NCI-H1436 (cell line): ENCODE measurements around the gene CELF4.

ENCODE experiments used
- DNase-seq: peaks from one replicate; lab custom pipeline; 2025; lab: John Stamatoyannopoulos, UW

CELF4 gene

DNA sequence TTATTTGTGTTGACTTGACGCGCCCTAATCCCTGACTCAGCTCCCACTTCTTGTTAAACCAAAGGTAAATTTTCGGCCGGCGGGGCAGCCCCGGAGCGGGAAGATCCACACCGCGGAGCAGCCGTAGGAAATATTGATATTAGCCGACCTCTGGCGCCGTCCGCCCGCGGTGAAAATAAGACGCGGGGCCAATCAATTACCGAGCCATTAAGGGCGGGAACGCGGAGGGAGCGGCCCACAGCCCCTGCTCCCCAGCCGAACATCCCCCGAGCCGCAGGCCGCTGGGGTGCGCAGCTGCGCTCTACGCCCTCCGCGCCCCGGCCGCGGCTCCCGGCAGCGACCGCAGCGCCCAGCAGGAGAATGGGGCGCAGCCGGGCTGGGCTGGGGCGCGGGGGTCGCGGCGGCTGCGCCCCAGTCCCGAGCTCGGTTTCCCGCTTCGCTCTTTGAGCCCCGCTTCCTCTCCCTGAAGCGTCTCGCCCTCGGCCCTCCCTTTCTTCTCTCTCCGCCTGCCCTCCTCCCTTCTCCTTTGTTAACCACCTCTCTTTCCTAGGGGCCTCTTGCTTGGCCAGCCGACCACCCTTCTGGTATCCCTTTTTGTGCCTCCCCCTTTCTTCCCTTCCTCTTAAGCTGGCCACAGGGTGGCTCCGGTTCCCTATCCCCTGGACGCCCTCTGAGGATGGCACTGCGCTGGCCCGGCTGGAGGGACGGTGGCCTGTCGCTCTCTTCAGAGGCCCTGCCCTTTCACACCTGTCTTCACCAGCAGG is 40.9 kb downstream of the CELF4 start:
- DNase-seq, result no peak

DNA sequence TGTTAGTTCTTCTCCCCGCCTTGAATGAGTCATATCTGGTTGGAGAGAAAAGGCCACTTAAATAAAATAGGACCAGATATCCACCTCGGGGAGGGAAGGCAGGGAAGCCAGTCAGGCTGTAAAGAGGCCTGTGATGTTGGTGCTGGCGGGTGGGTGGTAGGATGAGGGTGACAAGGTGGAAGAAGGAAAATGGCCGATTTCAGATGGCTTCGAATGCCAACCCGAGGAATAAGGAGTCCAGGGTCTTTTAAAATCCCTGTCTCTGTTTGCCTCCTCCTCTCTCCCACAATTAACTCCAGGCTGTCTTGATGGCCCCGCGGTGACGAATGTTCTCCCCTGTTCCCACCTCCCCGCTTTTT is 41.5 kb downstream of the CELF4 start:
- DNase-seq, result no peak

DNA sequence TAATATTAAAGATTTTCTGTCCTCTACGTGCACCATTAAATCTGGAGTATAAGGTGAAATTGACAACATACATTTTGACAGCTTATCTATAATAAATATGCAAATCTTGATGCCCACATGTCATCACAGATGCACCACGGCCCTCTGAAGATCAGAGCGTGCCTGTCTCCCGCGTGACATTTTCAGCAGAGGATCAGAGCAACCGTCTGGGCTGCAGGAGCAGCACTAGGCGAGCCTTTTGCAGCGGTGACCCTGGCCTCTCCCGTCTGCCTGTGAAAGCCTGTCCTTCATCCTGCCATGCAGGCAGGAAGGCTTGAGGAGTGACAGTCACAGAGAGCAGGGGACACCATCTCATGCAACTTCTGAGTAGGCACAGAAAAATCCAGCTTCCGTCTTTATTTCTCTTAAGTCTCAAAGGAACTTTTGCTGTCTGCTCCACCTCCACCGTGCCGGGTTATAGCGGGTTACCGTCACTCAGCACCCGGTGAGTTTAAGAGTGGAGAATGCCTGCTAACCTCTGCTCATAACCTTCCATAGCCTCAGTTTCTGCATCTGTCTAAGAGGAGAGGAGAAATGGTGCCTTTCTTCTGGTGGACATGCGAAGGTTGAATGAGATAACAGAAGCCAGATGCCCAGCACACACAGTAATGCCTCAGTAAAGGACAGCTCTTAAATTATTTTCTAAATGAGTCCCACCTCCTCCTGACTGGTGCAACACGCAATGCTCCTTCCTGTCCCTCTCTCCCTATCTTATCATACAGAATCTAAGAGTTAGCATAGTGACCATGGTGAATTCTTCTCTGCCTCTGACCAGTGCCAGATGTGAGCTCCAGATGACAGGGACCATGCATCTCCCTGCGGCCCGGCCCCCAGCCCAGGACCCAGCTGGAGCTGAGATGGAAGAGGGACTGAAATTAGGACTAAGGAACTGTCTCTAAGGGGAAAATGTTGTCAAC is 43.8 kb downstream of the CELF4 start:
- DNase-seq, result no peak

DNA sequence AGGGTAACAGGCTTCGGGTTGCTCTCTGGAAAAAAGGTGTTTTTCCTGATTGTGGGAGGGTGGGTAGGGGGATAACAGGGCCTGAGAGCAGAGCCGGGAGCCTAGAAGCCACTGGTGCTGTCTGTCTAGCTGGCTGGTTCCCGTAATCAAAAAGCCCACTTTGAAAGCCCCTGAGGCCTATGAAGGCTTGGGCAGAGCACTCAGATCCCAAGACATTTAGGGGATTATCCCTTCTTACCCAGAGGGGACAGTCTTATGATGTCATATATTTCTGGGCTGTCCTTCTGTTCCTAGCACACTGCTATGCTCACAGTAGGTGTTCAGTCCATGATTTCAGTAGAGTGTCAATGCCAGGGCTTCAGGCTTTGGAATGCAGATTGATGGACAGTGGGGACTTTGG is 45.1 kb downstream of the CELF4 start:
- no peak for DNase-seq

DNA sequence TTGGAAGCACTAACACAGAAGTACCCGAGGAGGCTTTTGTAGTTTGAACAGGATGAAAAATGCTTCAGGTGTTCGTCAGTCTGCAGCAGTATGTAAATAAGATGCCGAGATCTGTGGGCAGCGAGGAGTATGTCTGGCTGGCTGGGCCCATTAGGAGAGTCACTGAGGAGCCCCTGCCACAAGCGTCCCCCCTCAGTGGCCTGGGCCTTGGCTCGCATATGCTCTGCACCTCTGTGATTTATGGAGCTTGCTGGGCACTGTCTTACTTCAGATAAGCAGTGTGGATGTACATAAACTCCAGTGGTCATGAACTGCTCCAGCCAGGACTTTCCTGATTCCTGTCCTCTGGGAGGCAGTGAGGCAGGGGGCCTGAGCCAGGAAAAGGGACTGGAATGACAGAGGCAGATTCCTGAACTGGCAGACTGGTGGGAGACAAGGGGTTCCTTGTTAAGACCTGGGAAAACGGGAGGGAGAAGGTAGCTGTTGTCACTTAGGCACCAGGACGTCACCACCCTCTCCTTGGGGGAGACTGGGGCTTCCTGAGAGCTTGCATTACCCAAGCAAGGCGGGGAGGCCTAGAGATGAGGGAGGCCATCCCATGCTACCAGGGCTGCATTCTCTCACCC is 46.0 kb downstream of the CELF4 start:
- DNase-seq, result no peak

DNA sequence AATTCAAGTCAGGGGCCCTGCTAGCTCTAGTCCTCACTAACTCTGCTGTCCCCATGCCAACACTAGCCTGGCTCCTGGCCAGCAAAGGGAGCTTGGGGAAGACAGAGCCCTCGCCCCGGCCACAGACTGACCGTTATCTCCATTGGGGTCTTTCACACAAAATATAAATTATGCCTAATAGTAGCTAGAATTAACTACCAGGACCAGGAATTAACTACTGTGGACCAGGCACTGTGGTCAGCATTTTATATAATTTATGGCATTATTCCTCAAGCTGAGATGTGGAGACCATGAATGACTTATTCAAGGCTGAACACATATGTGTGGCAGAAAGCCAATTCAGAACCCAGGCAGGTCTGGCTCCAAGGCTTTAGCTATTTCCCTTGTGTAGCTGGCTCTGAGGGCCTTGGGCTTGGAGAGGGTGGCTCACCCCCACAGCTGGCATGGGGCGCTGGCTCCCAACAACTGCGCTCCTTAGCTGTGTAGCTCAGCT is 49.2 kb downstream of the CELF4 start:
- no peak for DNase-seq

DNA sequence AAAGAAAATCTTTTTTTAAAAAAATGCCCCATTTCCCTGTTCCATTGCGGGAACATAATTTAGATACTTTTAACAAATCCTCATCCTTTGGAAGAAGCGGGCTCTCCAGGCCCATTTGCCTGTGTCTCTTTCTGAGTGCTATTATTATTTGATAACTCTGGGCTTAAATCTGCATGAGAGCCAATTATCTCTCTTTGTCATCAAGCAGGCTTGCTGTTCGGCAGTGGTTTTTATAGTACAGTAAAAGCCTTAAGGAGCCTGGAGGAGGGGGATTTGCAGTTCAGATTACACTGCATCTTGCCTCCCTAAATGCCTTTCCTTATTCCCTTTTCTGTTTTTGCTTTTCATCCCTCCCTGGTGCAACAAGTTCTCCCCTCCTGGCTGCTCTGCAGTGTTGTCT is 50.6 kb downstream of the CELF4 start:
- peak; percentile 65 for DNase-seq

DNA sequence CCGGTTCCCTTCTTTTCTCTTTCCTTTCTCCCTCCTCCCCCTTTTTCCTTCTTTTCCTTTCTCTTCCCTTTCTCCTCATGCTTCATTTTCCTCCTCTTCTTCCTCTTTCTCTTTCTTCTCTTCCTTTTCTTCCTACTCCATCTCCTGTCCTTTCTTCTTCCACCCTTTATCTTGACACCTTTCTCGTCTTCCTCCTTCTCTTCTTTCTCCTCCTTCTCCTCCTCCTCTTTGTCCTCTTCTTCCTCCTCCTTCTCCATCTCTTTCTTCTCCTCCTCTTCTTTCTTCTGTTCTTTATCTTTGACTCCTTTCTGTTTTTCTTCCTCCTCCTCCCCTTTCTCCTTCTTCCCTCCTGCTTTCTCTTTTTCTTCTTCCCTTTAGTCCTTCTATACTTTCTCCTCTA is 53.2 kb downstream of the CELF4 start:
- no peak for DNase-seq

DNA sequence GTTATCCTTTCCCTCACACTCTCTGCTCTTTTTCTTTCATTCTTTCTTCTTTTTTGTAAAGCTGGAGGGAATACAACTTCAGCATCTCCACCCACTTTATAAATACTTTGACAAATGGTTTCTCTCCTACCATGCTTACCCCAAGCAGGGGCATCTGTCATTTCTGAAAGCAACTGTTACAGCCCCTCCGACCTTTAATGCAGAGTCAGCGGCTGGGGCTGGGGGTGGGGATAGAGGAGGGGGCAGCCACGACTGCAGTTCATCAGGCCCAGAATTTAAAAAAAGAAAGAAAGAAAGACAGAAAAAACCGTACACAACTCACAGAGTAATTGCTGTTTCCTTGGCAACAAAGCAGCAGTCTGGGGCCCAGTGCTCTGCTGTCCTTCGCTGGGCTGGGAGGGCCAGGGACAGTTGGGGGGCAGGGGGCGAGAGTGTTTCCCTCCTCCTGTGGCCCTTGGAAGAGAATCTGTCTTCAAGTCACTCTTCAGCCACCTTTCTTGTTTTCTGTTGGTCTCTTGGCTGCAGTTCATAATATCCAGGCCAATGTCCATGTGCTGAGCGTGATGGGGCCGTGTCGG is 53.8 kb downstream of the CELF4 start:
- DNase-seq, result no peak

DNA sequence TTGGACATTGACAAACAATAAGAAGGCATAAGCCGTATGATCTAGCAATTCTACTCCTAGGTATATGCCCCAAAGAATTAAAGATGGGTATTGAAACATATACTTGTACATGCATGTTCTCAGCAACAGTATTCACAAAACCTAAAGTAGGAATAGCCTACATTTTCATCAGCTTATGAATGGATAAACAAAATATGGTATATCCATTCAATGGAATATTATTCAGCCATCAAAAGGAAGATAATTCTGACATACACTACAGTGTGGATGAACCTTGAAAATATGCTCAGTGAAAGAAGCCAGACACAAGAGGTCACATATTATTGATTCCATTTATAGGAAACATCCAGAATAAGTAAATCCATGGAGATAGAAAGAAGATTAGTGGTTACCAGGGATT is 56.0 kb downstream of the CELF4 start:
- no peak for DNase-seq

DNA sequence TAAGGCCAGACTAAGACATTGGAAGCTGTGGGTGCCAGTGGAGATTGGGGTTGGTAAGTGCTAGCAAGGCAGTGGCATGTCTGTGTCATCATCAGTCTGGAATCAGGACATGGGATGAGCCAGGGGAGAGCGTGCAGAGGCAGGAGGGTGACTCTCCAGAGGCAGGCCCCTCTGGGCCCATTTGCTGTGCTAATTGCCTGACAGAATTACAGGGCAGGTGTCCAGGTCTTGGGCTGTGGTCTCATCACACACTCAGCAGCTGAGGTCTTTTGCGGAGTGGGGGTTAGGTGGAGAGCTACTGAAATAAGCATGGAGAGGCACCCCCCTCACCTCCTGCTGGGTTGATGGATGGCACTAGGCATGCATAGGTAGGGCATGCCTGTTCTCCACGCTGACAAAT is 57.4 kb downstream of the CELF4 start:
- DNase-seq, result peak; percentile 40

DNA sequence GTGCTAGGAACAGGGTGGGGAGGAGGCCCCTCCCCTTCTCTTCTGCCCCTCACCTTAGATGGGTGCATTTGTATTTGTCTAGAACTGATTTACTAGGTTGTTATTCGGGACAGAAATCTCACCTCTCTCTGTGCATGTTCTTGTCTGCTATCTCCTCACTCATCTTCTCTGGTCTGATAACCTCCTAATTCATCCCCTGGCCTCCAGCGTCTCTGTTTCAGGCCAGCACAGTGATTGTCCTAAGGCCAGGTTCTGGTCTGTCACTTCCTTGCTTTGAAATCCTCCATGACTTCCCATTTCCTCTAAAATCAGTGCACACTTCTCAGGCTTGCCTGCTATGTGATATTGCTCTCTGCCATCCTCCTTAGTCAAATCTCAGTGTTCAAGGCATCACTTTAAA is 58.4 kb downstream of the CELF4 start:
- DNase-seq, result no peak

DNA sequence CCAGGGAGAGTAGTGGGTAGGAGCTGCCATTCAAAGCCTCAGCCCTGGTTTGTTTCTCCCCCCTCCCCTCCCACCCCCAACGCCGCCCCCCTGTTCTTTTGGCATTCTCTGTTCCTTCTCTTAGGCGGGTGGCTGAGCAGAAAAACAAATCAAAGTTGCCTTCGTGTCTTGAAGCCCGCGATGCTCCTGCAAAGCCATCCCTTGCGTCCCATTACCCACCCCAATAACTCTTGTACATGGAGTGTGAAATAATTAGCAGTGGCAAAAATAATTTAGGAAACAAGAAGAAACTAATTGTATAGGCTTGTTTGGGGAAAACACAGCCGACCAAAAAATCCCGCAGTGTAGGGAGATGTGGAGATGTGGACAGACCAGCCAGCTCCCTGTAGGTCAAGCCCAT is 59.6 kb downstream of the CELF4 start:
- DNase-seq, result no peak

DNA sequence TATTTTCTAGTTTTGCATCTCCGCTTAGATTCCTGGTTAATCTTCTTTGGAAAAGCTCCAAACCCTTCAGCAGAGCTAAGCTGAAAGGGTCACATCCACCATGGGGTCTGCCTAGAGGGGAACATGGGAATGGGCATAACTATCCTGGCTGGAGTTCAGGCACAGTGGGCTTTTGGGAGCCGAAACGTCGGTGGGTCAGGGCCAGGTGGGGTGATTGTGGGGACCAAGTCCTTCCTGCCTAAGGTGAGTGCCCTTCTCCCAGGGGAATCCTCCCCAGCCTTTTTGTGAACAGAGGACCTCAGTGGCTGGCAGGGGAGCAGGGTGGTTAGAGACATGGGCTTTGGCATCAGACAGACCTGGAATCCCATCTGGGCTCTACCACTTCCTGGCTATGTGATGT is 60.3 kb downstream of the CELF4 start:
- no peak for DNase-seq

DNA sequence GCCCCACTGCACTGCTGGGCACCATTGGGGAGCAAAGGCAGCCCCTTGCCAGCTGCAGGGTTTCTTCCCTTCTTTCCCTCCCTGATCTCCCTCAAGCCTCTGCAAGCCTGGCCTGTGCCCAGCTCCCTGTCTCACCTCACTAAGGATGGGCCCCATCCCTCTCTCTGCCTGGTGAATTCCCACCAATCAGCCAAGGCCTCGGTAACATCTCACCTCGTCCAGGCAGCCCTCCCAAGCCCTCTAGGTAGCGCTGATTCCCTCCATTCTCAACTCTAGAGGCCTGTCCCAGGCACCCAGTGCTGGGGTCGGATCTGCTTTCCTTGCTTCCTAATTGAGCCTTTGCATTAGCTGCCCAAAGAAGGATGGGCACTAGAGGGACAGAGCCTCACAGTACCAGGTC is 63.0 kb downstream of the CELF4 start:
- DNase-seq, result no peak

DNA sequence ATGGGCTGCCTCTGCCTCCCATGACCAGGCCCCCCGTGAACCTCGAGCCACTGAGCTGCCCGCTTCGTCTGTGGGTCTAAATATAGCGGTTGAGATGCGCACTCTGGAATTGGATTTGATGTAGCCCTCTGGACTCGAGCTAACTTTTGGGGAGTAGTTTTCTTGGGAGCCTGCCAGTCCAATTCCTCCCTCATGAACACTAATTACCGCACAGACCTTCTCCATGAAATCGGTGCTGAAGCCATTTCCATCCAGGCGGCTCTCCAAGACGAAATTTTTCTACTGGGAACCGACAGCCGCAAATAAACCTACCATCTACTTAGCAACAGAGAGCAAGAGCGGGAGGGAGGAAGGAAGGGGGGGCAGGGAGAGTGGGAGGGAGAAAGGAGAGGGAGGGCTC is 63.6 kb downstream of the CELF4 start:
- no peak for DNase-seq

DNA sequence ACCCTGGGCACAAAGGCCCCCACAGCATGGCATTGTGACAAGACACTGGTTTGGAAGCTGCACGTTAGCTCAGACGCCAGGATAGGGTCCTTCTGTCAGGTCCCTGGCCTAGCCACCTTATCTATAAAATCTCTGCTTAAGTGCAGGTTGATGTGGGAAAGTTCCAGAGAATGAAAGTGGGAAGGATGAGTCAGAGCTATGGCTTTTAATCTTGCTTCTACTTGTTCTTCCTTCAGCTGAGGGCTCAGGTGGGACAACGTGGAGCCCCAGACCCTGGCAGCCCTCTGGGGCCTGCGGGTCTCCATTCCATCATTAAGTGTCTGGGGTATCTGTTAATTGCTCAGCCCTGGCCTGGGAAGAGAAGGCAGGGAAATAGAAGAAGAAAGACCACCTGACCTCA is 64.5 kb downstream of the CELF4 start:
- DNase-seq, result no peak

DNA sequence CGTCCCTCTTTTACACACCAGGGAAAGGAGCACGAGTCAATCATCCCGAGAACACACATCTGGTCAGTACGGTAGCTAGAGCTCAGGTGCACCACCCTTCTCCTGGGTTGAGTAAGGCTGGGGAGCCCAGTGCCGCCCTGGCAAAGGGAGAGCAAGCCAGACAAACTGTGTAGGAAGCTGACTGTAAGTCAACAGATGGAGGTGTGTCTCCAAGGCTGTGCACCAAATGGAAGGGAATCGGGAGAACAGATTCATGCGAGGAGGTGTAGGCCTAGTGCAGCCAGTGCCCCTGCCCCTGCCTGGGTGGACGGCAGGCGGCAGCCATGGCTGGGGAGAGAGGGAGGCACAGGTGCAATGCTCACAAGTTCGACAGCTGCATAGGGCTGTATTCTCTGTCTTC is 65.7 kb downstream of the CELF4 start:
- no peak for DNase-seq

DNA sequence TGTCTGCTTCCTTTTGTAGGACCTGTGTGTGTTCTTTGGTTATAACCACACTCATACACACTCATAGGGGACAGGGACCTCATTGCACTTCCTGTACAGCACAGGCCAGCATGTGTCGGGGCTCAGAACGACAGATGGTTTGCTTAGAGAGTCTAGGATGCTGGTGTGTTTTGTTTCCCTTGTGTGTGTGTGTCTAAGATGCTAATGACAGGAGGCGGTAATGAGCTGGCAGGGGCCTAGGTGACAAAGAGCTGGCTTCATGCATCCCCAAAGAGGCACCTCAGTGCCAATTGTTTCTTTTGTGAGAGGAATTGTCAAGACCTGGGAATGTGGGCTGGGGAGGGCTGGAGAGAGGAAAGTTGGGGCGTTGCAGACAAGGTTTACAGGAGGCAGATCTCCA is 66.6 kb downstream of the CELF4 start:
- DNase-seq, result no peak

DNA sequence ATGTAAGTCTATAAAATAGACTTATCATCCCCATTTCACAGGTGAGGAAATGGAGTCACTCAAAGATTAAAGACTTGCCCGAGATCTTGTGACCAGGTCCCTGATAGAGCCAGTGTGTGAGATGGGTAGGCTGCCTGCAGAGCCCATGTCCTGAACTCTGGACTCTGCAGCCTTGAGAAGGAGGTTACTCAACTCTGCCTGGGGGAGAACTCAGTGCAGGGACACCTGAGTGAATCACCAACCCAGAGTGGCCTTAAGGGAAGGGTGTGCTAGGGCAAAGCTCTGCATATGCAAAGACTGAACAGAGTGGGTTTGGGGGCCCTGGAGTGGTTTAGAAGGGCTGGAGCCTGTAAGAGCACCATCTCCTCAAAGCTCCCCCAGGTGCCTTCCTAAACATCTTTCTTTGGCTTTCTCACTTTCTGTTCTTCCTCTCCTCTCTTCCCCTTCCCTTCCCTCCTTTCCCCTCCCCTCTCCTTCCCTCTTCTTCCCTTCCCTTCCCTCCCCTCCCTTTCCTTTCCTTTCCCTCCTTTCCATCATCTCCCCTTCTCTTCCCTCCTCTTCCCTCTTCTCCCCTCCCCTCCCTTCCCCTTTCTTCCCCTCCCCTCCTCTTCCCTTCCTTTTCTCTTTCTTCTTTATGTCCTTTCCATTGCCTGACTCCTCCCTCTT is 67.6 kb downstream of the CELF4 start:
- DNase-seq, result no peak

DNA sequence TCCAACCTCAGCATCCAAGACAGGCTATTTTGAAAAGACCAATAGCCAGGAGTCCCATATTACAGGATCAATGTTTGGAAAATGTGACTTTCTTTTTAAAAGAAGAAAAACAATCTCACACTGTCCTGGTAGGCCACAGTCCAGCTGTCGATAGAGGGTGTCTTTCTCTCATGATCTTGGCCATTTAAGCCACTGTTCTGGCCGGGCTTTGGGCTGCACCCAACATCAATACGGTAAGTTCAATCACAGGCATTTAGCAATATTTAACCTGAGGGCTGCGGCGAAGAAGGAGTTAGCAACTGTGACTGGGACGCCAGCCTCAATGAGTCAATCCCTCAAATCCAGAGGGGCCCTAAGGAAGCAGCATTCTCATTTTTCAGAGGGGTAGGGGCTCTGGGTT is 69.0 kb downstream of the CELF4 start:
- DNase-seq, result no peak

DNA sequence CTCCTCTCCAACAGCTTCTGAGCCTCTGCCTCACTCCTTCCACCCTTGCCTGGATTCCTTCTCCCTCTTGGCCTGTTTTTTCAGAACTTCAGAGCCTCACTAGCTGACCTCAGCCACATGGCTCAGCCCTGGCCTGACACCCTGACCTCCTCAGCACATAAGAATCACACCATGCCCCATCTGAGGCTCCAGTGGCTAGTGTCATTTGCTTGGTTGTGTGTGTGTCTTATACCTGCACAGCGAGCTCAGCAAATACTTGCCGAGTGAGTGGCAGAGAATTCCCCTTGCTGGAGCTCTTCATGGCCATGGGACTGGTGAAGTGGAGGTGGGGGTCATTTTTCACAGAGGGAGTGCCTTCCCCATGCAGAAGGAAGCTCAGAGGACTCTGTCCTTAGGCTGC is 70.2 kb downstream of the CELF4 start:
- DNase-seq, result no peak
